Activated T-helper 9 cell treated with anti-CD3 and anti-CD28 coated beads, Interleukin-2, amount 50 U/mL, for 16 hours (primary cell): Measurements from ENCODE around the gene C15orf39.
"Not testable (repeated sequence)": the region's sequence is repeated elsewhere in the genome, so short reads cannot be mapped to it uniquely, and the experiment has no call there.

ENCODE experiments used
- DNase-seq: peaks from one replicate; pipeline ENCODE4 v3.0.0-alpha.2; 2020; ENCODE audit warnings: low read depth

C15orf39 gene

GRCh38 chr15:75231836-75232235 is 30.2 kb downstream of the C15orf39 start:
- DNase-seq, result no peak

GRCh38 chr15:75232252-75232813 is 30.7 kb downstream of the C15orf39 start:
- no peak for DNase-seq

- no peak for DNase-seq
These were observed 31.3 kb downstream of the C15orf39 start for GRCh38 chr15:75232826-75233503.

- DNase-seq, result no peak
These were observed 32.0 kb downstream of the C15orf39 start for GRCh38 chr15:75233504-75234190.

GRCh38 chr15:75234191-75234810 is 32.6 kb downstream of the C15orf39 start:
- DNase-seq, result no peak

GRCh38 chr15:75235051-75235673 is 33.5 kb downstream of the C15orf39 start:
- DNase-seq, result no peak

- no peak for DNase-seq
These were observed 34.4 kb downstream of the C15orf39 start for GRCh38 chr15:75235760-75236729.

GRCh38 chr15:75237316-75237982 is 35.8 kb downstream of the C15orf39 start:
- no peak for DNase-seq

- DNase-seq, result no peak
These were observed 36.5 kb downstream of the C15orf39 start for GRCh38 chr15:75238150-75238549.

- DNase-seq, result not testable (repeated sequence)
These were observed 44.1 kb downstream of the C15orf39 start for GRCh38 chr15:75245741-75246140.

- not testable (repeated sequence) for DNase-seq
These were observed 47.3 kb downstream of the C15orf39 start for GRCh38 chr15:75248991-75249390.

GRCh38 chr15:75249726-75250125 is 48.0 kb downstream of the C15orf39 start:
- no peak for DNase-seq

- DNase-seq, result not testable (repeated sequence)
These were observed 49.7 kb downstream of the C15orf39 start for GRCh38 chr15:75251343-75251742.

- DNase-seq, result not testable (repeated sequence)
These were observed 50.6 kb downstream of the C15orf39 start for GRCh38 chr15:75252285-75252684.

- not testable (repeated sequence) for DNase-seq
These were observed 56.4 kb downstream of the C15orf39 start, which contains the start of gene GOLGA6C for GRCh38 chr15:75258034-75258433. Gene GOLGA6C, plus strand, starts transcription at chr15:75258334. Its CDS starts 265 bp downstream, at chr15:75258599.

- DNase-seq, result not testable (repeated sequence)
These were observed 57.1 kb downstream of the C15orf39 start for GRCh38 chr15:75258620-75259343.

GRCh38 chr15:75259873-75260272 is 58.2 kb downstream of the C15orf39 start:
- DNase-seq, result not testable (repeated sequence)
